HG03432 (cell line): ENCODE measurements around the gene PROSER2.

Experiments used
- ATAC-seq: cut with Tn5 transposase; IDR thresholded peaks from one replicate; pipeline ENCODE4 v1.9.1; 2021; ENCODE audit warnings: mild to moderate bottlenecking, moderate library complexity; ENCODE audit not compliant: unreplicated experiment

PROSER2 gene

DNA sequence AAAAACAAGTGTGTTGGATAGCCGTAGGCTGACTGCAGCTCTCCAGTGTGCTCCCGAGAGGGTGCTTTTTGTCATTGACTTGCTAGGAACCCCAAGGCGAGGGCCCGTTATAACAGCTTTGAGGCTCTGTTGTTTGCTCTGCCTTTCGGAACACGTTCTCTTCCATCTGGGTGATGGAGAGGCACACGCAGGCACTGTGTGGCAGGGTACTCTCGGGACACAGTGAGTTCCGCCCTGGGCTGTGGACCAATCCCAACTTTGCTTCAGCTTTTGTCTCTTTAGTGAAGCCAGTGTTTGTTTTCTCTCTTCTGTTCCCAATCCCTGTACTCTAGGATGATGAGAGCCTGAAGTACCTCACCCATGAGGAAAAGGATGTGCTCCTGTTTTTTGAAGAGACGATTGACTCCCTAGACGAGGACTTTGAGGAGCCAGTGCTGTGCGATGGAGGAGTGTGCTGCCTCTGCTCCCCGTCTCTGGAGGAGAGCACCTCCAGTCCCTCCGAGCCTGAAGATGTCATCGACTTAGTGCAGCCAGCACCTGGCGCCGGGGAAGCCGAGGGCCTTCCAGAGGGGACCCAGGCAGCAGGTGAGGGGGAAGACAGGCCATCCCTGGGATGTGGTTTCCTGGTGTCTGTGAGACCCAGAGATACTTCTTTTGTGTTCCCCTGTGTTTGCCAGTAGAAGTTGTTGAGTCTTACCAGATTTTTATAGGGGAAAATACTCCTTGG is 43.2 kb downstream of the PROSER2 start:
- ATAC-seq, result no peak

DNA sequence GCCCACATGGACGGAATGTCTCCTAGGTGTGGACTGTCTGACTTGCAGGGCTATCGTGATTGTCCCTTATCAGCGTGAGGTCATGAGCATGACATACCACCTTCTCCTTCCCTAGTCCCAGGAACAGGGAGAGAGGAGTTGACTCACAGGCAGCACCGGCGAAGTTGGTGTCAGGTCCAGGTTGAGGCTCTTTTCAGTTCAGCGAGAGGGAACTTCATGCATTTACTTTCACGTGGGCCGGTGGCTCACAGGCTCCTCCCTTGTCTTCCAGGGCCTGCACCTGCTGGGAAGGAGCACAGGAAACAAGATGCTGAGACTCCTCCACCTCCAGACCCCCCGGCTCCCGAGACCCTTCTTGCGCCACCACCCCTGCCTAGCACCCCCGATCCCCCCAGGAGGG is 46.1 kb downstream of the PROSER2 start:
- no peak for ATAC-seq

DNA sequence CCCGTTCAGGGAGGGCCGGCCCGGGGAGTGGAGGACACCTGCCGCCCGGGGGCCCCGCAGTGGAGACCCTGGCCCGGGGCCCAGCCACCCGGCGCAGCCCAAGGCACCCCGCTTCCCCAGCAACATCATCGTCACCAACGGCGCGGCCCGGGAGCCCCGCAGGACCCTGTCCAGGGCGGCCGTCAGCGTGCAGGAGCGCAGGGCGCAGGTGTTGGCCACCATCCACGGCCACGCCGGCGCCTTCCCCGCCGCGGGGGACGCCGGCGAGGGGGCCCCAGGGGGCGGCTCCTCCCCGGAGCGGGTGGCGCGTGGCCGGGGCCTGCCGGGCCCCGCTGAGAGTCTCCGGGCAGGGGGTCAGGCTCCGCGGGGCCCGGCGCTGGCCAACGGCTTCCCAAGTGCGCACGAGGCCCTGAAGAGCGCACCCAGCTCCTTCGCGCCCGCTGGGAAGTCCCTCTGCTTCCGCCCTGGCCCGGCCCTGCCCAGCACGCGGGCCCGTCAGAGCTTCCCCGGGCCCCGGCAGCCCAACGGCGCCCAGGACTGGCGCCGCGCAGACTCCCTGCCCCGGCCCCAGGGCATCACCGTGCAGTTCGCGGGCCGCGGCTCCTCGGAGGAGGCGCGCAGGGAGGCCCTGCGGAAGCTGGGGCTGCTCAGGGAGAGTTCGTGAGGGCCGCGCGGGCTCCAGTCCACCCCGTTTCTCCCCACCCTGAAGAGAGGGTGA is 46.7 kb downstream of the PROSER2 start:
- ATAC-seq, result no peak

DNA sequence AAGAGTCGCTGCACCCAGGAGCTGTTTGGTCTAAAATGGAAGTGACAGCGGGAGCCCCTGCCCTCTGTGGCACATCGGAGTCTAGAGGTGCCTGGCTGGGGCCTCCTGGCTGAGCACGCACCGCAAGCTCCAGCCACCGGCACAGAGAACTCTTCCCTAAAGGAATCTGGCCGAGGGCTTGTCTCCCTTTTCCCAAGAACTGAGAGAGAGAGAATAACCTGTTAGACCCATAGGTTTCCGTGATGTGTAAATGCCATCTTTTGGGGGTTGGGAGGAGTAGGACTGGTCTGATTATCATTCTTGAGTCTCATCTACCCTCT is 47.3 kb downstream of the PROSER2 start:
- ATAC-seq, result no peak

DNA sequence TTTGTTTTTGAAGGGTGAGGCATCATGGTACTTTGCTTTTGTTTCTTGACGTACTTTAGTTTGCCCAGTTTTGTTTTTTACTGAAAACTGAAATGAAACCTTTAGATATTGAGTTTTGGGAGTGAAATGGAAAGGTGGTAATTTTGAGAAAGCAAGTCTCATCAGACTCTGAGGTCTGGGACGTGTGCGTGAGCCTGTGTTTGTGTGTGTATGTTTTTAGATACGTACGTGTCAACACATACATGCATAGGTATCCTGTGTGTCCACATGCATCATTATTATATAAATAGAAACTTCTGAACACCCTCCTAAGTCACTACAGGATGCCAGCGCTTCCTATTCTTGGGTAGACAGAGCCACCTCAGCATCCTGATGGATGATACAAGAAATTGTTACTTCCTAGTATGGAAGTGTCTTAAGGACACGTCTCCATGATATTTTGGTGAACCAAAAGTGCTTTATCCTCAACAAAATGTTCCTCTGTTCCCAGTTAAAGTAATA is 47.8 kb downstream of the PROSER2 start:
- no peak for ATAC-seq

DNA sequence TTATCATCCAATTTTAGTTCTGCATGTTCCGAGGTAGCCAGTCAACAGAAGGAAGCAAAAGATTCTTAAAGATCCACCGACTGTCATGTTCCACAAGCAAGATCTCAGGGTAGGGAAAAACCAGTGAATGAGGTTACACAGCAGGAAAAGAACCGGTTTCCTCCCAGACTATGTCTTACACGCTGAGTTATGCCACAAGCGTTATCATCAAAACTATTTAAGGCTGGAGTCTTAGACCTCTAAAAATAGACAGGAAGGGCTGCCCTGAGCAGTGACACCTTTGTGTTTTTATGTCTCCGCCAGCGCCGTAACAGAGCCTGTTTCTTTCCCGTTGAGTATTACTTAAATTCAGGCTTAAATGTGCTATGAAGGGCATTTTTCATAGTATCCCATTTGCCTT is 48.3 kb downstream of the PROSER2 start:
- no peak for ATAC-seq

DNA sequence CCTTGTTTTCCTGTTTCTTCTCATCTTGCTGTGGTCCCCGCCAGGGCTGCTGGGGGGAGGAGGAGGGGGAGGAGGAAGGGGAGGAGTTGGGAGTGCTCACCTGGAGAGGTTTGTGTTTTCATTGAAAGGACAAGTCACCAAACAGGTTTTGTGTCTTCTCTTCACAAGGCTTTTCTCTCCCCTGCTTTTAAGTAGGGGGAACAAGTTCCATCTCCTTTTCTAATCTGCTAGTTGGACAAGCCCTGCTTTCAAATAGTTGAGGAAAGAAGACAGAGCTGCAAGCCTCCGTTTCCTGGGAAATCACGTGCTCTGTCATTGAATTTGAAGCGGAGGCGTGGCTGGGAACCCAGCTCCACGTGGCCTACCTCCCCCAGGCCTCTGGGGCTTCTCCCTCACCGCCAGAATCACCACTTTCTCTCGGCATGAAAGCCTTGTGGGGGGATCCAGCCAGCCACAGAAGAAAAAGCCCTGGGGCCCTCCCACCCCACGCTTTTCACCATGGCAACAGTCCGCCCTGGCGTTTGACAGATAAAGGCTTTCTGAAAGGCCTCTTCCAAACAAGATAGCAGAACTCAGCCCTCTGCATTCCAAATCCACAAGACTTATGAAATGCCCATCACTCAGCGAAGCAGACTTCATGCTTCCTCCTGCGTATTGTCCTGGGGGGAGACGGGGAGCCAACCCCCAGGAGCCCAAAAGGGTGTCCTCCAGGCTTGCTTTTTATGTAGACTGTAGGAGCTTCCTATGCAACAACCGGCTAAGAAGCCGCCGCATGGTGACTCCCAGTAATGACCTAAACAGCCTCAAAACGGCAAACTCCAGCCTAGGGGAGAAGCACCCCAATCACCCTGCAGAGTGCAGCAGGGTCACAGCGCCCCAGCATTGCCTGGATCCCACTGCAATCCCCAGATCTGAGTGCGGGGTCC is 51.7 kb downstream of the PROSER2 start:
- ATAC-seq, result peak; percentile 61

DNA sequence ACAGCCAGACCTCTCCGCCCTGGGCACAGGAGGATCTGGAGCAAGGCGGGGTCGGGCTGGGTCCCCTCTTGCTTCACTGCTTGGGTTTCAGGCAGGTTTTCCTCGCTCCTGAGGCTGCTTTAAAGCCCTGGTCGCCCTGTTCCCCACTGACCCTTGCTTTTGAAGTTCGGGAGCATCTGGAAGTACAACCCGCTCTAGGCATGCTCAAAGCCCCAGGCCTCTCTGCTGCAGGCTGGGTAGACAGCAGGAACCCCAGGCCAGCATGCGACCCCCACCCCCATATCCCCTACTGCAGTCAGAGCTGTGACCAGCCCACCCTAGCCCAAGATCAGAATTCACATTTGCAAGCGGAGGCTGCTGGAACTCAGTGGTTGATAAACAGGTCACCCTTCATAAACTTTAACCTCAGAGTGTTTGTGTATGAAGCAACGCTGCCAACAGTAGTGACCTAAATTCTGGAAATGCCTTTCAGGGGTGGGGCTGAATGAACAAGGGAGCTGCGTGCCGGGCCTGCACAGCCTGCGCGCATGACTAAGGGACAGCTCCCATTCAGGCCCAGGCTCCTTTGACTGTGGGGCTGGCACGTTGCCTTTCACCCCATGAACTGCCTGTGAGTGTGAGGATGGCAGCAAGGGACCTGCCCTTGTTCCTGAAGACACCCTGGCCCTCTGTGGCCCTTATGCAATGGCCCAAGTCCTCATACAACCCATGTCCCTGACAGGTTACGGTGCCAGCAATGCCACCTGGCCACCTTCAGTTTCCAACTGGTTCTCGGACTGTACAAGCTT is 52.5 kb downstream of the PROSER2 start:
- no peak for ATAC-seq

DNA sequence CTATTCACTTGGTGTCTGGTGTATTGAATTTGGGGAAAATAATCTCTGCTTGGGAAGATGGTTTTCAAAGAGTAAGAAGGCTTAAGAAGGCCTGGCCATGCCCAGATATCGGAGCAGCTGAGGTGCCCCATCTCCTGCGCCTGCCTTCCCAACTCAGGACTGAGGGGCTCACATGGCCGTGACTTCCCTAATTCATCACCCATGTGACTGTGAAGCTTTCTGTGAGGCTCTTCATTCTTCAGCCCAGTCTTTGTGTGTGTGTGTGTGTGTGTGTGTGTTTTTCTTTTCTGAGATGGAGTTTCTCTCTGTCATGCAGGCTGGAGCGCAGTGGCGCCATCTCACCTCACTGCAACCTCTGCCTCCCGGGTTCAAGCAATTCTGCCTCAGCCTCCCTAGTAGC is 53.2 kb downstream of the PROSER2 start:
- no peak for ATAC-seq

DNA sequence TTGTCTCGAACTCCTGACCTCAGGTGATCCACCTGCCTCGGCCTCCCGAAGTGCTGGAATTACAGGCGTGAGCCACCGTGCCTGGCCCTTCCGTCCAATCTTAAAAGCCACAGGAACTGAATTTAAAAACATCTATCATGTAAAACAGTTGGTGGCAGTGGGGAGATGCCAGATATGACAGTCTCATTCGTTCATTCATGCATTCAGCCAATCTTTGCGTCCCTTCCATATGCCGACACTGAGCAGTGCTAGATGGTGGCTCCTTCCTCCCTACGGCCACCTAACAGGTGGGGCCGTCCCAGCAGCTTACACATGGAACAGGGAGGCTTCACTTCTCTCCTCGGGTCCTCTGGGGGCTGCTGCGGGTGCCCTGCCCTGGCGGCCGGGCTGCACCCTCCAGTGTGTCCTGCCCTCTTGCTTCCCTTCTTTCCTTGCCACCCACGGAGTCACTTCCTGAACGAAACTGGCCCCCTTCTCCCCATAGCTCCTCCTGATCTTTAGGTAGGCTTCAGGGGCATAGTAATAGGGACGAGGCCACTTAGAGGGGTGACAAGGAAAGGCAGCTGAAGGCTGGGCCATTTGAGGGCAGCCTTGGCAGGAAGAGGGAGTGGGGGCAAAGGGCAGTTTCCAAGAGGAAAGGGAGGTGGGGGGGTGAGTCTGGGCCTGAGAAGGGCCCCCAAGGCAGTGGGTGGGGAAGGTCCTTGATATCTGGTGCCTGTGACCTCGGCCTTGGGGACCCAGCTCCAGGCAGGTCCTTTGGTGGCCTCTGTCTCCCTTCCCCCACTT is 53.8 kb downstream of the PROSER2 start:
- ATAC-seq, result no peak

DNA sequence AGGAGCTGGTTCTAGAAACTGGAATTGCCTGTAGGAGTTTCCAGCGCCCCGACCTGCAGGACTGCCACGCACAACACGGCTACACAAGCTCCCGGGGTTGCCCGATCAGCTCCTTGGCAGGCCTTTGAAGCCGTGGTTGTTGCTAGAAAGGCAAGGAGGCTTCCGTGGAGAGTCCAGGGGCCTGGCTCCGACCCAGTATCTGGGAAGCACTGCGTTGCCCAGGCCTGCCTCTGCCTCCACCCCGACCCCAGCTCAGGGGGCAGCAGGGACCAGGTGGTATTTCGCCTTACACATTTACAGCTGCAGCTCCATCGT is 54.4 kb downstream of the PROSER2 start:
- ATAC-seq, result no peak

DNA sequence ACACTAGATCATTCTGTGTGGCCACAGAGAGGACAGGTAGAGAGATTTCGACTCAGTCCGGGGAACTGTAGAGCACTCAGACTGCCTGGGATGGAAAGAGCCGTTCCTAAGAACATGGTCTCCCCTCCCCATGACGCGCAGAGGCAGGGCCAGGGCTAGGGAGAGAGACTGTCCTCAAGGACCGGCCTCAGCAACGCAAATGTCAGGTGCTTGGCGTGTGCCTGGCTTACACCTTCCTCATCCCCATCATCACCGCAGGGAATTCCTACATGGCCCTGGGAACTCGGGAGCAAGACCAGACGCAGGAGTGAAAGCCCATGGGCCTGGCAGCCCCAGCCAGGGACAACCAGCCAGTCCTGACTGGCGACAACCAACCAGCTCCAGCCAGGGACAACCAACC is 55.6 kb downstream of the PROSER2 start:
- no peak for ATAC-seq

DNA sequence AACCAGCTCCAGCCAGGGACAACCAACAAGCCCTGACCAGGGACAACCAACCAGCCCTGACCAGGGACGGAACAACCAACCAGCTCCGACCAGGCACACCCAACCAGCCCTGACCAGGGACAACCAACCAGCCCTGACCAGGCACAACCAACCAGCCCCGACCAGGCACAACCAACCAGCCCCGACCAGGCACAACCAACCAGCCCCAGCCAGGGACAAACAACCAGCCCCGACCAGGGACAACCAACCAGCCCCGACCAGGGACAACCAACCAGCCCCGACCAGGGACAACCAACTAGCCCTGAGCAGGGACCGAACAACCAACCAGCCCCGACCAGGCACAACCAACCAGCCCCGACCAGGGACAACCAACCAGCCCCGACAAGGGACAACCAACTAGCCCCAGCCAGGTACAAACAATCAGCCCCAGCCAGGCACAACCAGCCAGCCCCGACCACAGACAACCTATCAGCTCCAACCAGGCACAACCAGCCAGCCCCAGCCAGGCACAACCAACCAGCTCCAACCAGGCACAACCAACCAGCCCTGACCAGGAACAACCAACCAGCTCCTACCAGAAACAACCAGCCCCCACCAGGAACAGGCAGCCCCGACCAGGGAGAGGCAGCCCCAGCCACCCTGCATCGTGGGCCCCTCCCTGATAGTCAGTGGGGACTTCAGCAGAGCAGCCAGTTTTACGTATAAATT is 56.4 kb downstream of the PROSER2 start:
- ATAC-seq, result no peak

DNA sequence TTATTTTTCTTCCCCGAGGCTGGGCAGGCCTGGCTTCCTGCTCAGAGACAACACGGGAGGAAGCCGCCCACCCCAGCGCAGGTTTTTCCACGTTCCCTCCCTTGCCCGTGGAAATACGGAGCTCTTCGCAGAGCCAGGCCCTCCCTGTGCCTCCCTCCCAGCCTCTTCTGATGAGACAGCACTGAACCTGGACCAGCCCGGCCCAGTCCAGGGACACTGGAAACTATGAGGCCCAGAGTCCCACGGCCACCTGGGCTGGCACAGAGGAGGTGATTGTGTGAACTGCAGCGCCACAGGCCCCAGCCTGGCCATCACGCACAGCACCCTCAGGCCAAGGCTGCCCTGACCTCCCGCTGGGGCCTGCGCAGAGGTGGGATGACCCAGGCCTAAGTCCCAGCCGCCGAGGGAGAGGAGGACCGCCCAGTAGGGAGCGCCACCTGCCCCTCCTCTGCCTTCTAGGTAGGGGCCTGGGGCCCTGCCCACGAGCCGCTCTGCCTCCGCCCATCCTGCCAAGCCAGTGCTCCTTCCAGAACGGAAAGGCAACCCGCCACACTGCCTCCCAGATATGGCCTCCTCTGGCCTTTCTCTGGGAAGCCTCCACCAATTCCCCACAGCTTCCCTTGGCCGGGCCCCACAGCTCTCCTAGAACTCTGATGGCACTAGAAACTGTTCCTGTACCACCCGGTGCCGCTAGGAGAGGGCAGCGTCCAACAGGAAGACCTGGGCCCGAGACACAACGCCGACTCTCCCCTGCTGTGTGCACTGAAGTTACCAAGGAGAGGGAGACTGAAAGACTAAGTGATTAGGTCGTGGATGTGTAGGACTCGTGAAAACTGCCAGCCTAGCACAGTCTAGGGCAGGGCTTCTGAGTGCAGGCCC is 57.2 kb downstream of the PROSER2 start:
- ATAC-seq, result no peak

DNA sequence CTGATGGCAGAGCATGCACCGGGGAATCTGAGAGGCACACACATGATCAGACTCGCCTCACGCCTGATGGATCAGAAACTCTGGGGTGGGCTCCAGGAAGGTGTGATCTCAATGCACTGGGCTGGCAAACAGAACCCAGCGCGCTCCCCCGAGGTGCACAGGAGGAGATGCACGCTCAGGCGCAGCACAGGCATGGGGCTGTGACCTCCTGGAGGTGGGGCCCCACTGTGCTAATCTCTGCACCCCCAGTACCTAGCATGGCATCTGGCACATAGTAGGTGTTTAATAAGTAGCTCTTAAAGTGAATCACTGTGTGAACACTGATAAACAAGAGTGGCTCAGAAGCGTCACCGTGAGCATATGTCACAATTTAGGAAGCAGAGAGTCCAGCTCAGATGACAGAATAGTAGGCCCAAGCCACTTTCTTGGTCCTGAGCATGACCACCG is 57.9 kb downstream of the PROSER2 start:
- ATAC-seq, result no peak

DNA sequence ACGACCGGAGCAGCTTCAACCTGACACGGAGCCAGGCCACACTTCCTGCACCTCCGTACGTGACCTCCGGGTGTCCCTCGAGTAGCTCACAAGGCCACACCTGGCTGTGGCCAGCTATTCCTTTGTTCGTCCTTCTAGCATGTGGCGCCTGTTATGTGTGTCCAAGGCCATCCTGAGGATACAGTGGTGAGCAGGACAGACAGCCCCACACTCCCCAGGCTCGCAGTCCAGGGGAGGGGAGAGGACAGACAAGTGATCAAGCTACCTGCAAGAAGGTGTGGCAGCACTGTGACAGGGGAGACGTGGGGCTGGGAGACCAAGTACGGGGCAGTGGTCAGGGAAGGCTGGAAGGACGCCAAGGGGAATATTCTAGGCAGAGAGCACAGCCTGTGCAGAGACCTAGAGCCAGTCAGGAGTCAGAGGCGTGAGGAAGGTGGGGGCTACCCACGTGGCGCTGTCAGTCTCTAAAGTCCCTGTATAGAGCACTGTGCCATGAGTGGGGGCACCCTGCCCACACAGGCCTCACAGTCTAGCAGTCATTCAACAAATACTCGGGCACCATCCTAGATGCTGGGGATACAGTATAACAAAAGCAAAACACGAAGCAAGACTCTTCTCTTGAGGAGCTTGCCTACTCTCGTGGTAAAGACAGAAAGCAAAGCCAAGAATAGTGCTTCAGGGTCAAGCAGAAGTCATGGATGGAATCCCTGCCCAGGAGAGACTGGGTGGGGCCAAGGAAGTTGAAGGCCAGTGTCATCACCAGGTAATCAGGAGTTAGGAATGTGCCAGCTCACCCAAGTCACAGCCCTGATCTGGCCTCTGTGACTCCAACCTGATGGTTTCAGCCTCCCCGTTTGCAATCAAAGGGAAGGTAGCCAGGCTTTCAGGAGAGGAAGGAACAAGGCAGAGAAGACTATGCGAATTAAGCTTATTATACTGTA is 58.6 kb downstream of the PROSER2 start:
- ATAC-seq, result no peak

DNA sequence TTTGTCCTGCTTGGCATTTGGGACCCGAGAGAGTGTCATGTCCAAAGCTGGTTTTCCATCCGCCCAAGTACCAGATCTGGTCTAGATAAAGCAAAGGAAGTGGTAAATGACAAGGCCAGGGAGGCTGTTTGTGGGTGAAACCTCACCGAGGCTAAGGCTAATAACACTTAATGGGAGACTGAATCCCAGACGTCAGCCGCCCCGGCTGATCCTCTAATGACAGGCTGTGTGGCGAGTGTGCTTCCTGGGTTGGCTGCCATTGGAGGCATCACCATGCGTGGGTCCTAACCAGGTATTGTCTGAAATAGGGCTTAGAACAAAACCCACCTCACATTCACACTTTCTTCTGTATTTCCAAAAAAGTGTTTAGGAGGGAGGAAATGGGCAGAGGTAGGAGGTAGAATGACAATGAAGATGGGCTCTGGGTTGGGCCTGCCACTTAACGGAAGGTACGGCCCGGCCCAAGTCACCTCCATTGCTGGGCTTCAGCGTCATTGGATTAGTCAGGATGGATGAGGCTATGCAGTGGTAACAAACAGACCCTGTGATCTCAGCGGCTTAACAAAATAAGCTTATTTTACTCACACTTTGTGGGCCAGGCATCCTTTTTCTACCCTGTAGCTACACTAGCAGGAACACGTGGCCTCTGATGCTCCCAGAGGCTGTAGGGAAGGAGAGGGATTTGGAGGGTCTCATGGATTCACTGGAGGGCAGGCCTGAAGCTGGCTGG is 59.7 kb downstream of the PROSER2 start:
- no peak for ATAC-seq
